ENCODE data around the gene SHC3.

DNA sequence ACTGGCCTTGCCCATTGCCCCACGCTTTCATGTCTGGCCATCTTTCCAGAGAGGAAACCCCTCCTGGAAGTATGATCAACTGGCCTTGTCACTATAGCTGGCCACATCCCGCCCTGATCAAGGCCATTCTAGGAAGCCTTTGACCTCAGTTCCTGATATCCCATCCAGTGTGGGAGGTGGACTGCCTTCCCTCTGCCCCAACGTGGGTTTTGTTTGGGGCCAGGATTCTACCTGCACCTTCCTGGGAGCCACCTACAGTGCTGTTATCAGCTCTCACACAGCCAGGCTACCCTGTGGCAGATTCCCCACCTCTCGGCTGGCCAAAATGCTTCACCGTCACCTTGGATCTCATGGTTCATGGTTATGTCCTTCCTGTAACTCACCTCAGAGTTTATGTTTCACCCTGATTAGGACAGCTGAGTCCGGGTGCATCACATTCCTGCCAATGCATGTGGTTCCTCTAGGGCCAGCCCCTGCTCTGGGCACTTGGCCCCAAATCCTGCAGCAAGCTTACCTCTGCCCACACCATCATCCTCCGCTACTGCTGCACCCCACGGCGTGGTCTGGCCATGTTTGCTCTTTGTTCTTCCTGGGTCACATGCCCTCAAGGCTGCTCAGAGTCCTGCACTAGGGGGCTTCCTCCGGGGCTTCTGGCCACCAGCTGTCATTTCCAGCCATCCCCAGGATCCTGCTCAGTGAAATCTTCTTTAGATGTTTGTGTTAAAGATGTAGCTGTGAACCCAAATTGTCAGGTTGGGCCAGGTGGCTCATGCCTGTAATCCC, 211.5 kb downstream of the SHC3 start:
- no peak for TF ChIP-seq EZH2phosphoT487 (IDR thresholded peaks at IDR 0.05; ENCODE audit: borderline replicate concordance, low read length)
- TF ChIP-seq, protein P1, sequence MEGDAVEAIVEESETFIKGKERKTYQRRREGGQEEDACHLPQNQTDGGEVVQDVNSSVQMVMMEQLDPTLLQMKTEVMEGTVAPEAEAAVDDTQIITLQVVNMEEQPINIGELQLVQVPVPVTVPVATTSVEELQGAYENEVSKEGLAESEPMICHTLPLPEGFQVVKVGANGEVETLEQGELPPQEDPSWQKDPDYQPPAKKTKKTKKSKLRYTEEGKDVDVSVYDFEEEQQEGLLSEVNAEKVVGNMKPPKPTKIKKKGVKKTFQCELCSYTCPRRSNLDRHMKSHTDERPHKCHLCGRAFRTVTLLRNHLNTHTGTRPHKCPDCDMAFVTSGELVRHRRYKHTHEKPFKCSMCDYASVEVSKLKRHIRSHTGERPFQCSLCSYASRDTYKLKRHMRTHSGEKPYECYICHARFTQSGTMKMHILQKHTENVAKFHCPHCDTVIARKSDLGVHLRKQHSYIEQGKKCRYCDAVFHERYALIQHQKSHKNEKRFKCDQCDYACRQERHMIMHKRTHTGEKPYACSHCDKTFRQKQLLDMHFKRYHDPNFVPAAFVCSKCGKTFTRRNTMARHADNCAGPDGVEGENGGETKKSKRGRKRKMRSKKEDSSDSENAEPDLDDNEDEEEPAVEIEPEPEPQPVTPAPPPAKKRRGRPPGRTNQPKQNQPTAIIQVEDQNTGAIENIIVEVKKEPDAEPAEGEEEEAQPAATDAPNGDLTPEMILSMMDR (conservative IDR thresholded peaks at IDR 0.05; ENCODE audit: low read depth, low read length): no peak
